Left forelimb (tissue), 1 donor: Measurements from ENCODE around the gene GALNT2.

Source experiments
- DNase-seq: peaks from one replicate; pipeline ENCODE4 v3.0.0-alpha.2; 2018; ENCODE audit warnings: low spot score

Gene GALNT2

DNA sequence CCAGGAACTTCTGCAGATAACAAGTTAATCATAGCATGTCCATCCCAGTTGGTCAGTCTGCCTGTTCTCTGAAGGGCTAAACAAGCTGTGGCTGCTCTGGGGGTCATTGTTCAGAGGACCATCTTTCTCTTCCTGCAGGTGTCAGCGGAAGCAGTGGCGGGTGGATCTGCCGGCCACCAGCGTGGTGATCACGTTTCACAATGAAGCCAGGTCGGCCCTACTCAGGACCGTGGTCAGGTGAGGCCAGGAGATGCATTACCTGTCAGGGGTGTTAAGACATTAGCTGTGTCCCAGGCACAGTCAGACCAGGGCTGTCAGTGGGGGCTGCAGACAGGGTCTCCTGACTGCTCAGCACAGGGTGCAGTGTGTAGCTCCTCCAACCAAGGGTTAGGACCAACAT, 168.8 kb downstream of the GALNT2 start:
- DNase-seq, result no peak

DNA sequence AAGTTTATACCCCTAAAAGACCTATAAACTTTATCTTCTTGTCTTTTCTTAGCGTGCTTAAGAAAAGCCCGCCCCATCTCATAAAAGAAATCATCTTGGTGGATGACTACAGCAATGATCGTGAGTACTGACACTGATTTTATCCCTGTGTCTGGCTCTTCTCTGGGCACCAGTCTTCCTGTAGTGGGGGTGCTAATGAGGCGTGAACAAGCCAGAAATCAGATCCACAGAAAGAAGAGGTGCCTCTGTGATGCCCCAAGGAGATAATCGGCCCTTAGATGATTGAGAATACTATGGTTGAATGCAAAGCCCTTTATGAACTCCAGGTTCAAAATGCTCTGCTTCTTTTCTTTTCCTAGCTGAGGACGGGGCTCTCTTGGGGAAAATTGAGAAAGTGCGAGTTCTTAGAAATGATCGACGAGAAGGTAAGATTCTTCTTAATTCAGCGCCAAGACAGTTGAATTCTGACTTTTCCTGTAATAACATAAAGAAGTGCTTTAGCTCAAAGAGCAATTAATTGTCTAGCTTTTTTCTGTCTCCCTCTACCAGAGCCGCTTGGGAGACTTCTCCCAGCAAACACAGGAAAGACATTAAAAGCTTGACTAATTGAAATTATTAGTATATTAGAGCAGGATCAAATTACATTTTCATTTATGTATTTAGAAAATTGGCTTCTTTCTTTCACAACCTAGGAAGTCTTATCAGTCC, 169.4 kb downstream of the GALNT2 start:
- no peak for DNase-seq

DNA sequence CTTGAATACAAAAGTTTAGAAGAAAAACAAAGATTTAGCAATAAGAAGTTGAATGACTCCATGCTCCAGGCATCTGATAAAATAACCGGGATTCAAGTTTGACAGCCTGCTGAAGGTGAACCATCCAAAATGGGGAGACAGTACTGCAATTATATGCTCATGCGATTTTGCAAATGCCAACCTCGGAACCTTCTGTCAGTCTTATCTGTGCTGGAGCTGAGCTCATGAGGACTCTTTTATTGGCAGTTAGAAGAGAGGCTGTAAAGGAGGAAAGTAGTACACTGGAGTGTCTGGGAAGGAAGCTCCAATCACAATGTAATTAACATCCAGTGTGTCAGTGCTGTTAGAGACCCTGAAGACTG, 170.0 kb downstream of the GALNT2 start:
- no peak for DNase-seq

DNA sequence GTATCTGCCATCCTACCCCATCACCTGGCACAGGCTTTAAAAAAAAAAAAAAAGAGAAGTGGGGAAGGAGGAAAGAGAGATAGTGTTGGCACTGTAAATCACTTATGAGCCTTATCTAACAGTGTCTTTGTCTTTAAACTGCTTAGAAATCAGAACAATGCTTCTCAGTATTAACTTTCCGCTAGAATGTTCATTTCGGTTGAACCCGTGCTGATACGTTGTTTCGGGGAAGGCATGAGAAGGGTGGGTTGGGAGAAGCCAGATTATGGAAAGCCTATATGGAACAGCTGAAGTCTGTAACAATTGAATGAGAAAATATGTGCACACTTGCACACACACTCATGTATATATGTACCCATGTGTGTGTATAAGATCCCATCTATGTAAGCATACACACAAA, 170.8 kb downstream of the GALNT2 start:
- no peak for DNase-seq

DNA sequence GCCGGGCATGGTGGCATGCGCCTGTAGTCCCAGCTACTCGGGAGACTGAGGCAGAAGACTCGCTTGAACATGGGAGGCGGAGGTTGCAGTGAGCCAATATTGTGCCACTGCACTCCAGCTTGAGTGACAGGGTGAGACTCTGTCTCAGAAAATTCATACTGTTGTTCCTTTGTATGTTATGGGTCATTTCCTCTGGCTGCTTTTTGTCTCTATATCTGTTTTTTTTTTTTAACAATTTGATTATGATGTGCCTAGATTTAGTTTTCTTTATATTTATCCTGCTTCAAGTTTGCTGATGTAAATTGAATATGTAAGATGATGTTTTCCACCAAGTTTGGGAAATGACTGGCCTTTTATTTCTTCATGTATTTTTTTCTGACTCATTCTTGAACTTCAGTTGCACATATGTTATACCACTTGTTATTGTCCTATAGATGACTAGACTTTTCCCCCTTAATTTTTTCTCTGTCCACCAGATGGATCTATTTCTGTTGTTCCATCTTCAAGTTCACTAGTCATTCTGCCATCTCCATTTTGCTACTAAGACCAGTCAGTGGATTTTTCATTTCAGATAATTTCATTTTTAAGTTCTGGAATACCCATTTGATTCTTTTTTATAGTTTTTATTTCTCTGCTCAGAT, 173.5 kb downstream of the GALNT2 start:
- no peak for DNase-seq

DNA sequence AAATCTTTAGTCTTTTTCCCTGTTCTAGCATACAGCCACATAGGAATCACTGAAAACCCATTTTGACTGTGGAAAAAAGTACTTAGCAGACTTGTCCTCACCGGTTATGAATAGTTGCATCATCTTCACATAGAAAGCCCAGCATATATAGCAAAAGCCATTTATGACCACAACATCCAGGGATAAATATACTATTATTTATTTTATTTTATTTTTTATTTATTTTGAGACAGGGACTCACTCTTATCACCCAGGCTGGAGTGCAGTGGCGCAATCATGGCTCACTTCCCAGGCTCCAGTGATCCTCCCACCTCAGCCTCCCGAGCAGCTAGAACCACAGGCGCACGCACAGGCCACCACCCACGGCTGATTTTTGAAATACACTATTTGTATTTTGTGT, 175.3 kb downstream of the GALNT2 start:
- no peak for DNase-seq

DNA sequence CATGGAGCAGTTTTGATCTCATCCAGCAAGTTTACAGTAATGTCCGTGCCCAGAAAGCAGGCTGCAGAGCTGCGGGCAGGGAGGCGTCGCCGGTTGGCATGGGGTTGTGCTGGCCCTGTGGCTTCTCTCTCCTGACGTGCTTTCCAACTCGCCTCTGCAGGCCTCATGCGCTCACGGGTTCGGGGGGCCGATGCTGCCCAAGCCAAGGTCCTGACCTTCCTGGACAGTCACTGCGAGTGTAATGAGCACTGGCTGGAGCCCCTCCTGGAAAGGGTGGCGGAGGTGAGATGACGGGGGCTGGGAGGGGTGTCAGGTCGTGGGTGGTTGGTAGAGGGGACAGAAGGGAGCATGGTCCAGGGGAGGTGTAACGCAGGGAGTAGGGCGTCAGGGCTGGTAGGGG, 176.1 kb downstream of the GALNT2 start:
- DNase-seq, result no peak

DNA sequence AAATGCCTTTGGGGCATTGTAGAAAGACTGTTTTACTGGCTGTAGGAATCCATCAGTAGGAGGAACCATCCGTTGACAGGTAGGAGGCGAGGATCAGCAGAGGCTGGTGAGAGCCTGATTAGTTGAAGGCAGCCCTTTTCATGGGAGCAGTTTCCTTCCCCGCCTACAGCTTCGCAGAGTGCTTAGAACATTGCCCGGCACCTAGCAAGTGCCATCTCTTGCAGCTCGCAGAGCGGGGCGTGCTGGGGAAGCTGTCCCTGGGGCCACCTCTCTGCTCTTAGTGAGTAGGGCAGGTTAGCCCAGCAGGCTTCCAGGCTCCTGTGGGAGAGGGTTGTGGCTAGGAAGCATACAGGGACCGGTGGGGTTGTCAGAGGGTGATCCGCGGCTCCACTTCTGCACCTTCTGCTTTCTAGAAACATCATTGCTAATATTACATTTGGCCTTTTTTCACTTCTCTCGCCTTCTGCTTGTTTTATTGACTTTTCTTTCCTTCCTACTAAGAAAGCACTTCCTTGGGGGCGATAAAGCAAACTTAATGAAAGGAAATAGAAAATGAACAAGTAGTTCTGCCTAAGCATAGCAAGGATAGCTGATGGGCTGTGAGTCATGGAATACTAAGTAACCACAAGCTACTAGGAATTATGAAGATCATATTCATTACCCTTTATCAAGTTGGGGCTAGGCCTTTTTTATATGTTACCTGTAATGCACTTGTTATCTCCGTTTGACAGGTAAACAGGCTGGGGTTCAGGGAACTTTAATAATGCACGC, 176.7 kb downstream of the GALNT2 start:
- no peak for DNase-seq

DNA sequence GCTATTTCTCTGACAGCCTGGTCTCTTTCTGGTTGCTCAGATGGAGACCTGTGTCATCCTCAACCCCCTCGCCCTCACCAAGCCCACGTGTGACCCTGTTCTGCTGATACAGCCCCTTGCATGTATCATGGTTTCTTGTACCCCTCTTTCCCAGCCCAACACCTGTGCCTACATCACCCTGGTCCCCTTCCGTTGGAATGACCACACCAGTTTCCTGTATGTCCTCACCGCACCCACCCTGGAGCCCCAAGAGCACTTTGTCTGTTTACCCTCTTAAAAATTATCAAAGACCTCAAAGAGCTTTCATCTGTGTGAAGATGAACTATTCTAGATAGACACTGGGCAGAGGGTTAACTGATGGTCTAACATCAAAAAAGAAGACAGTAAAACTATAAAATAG, 179.5 kb downstream of the GALNT2 start:
- DNase-seq, result no peak

DNA sequence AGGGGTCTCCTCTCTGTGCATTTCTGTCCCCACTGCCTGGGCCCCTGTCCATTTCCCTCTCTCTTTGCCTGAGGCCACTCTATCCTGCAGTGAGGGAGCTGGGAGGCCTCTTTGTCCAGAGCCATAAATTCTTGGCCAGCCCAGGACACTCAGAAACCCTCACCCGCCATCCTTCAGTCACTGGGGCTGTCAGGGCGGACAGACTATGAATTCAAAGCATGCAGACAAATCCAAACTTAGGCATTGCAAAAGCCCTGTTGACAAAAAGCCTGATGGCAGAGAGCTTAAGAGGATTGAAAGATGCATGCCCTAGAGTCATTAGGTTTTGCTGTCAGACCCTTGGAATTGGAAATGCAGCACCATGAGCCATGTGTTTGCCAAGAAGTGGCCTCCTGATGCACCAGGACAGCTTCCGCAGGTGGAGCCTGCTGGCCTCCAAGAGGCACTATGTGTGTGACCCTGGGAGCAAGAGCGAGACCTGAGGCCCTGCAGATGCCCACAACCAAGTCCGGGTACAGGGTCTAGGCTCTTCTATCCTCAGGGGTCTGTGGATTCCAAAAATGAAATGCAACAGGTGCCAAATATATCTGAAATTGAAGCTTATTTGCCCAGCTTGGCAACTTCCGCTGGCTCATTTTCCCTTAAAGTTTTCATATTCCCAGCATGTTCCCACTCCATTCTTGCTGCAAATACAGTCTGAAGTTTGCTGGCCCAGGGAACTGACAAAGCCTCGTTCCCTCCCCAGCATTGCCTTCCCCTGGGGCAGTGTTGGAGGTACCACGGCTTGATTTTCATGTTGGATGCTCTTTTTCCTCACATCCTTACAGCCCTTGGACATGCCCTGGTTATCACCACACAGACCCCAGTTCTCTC, 181.2 kb downstream of the GALNT2 start:
- no peak for DNase-seq

DNA sequence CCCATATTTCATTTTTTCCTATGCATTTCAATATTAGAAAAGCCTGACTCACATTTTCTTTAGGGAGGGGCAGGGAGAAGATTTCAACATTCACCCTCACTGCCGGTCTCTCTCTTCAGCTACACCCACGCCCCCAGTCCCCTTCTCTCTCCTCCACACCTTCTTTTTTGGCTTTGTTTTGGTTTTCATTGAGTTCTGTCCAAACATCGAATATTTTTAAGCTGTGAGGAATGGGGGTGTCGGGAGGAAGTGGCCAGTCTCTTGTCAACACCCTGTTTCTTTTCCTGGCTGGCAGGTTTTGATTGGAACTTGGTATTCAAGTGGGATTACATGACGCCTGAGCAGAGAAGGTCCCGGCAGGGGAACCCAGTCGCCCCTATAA, 181.8 kb downstream of the GALNT2 start:
- DNase-seq, result no peak

DNA sequence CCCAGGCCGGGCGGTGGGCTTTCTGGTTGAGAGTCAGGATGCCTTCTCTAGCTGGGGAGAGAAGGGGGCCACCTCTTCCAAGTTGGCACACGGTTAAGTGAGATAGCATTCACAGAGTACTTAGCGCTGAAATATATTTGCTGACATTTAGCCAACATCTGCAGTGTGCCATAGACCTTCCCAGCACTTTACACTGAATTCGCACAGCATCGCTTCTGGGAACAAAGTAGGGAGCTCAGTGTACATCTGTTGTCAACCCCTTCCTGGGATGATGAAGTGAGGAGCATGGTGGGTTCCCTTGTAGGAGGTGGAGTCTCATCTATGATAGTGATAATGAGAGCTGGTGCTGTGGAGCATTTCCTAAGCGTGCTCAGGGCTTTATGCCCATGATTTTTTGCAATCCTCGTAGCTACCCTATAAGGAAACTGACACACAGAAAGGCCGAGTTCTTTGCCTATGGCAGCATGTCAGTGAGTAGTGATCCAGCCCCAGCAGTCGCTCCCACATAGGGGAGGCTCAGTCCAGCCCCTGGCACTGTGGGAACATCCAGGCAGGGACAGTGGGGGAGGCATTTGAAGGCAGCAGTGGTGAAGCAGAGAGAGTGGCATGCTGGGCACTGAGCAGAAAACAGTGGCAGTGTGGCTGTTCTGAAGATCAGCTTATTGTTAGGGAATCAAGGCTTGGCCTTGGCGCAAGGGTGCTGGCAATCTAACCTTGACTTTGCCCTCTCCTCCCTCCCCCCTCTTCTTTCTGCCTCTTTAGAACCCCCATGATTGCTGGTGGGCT, 182.8 kb downstream of the GALNT2 start:
- DNase-seq, result no peak

DNA sequence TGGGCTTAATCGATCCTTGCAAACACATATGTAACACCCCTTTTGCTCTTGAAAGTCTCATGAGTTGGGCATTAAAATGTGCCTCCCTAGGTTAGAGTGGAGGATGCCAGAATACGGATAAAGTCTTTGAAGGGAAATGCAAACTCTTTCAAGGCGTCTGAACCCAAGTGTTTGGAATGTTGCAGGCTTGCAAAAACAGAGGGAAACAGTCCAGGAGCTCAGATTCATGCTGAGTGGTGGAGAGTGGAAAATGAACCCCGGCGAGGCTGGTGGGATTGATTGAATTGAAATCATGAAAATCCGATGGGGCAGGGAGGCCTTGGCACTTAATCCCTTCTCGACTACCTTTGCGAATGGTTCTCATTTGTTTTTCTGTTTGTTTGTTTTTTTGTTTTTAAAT, 183.6 kb downstream of the GALNT2 start:
- DNase-seq, result no peak

DNA sequence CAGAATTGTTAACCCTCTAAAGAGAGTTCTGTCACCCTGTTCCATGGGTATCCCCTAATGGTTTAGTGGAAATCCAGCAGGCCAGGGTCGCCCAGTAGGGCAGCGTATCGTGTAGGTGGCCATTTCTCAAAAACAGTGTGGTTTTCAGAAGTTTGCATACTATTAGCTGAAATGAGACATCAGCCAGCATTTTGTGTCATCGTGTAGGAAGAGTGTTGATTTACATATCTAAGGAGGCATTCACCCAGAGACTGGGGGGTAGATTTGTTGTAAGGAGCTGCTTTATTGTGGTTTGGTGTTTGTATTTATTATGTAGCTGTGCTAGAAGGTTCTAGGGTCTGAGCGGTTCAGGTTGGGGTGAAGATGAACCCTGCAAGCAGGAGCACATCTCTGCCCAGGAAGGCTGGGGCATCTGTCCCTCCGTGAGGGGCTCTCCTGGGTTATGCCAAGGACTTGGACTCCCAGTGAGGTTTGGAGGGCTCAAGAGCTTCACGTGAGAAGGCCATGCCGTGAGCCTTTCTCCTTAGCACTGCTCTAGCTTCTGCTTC, 184.7 kb downstream of the GALNT2 start:
- no peak for DNase-seq

DNA sequence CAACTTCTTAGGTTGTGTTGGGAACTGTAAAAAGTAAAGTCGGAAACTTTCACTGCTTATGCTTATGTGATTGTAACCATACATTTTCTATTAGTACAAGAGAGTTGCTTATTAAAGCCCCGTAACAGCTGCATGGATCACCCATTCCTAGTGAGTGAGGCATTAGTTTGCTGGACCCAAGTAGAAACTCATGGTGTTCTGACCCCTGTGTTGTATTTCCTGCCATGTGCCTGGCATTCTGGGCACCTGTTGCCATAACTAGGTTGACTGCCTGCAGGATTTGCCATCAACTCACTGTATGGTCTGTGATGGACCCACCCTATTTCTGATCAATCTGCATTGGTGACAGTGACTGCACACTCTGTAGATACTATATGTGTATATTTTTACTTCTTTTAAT, 186.1 kb downstream of the GALNT2 start:
- DNase-seq, result no peak

DNA sequence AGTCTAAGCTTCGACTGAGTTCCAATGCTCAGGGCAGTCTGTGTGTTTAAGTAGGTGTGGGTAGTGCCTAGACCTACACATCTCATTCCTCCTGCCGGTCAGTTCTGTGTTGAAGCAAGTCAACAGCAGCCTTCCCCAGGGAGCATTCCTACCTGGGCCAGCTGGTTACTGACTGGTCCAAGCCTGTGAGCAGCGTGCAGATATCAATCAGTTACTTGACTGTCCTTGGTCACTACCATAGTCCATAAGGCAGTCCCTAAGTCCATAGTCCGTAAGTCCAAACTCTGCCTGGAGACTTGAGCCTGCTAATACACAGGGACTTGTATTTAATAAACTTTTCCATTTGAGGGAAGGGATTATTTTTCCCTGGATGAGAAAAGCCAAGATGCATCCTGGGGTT, 187.2 kb downstream of the GALNT2 start:
- DNase-seq, result no peak

DNA sequence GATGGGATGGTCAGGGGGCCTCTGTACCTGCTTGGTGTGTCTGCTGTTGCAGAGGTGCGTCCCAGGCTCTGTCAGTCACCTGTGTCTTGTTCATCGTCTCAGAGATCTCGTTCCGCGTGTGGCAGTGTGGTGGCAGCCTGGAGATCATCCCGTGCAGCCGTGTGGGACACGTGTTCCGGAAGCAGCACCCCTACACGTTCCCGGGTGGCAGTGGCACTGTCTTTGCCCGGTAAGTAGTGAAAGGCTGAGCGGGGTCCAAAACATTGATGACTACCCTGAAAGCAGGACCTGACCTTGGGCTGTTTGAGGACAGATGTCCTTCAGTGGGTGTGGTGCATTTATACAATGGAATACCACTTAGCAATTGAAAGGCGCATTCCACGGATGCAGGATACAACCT, 188.1 kb downstream of the GALNT2 start:
- no peak for DNase-seq

DNA sequence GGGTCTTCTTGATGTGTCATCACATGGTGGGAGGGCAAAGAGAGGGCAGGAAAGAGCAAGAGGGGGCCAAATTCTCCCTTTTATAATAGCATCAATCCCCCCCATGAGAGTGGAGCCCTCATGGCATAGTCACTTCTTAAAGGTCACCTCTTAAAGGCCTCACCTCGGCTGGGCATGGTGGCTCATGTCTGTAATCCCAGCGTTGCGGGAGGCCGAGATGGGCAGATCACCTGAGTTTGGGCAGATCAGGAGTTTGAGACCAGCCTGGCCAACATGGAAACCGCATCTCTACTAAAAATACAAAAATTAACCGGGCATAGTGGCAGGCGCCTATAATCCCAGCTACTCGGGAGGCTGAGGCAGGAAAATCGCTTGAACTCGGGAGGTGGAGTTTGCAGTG, 189.0 kb downstream of the GALNT2 start:
- DNase-seq, result no peak

DNA sequence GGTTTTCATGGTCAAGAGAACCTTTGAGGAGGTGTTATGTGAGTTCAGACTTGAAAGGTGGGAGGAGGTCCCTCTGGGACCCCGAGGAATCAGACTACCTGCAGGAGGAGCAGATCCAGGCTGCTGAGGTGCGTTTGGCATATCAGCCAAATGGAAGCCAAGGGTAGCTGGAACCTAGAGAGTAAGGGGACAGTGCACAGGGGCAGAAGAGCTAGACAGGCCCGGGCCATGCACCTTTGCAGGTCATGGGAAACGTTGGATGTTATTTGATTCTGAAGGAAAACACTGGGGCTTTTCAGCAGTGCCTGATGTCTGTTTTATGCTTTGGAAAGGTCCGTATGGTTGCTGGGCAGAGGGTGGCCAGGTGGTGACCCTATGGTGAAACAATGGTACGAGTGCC, 189.9 kb downstream of the GALNT2 start:
- no peak for DNase-seq

DNA sequence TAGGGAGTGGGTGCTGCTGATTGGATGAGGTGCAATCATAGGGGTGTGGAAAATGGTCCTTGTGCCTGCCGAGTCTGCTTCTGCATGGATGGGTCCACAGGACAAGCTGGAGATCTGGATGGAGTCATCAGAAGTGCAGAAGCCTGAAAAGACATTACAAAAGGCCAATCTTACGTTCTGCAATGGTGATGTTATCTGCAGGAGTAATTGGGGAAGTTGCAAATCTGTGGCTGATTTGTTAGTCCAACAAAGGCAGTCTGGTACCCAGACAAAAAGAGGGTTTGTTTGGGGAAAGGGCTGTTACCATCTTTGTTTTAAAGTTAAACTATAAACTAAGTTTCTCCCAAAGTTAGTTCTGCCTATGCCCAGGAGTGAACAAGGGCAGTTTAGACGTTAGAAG, 192.6 kb downstream of the GALNT2 start:
- DNase-seq, result no peak

DNA sequence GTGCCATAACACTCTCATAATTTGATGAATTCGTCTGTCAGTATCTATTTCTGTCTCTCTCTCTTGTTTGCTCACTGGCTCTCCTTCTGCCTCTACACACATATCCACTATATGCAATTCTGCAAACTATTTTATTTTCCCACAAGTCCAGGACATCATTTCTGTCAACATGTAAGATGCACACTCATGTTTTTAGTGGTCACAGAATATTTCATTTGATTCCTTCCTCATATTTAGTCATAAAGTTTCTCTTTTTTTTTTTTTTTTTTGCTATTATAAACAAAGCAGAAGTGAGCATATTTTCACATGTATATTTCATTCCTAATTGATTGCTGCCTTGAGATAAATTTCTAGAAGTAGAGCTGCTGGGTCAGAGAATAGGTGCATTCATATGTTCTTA, 193.8 kb downstream of the GALNT2 start:
- no peak for DNase-seq
